GM12892 (cell line): Measurements from ENCODE around the gene GALNT2.

Experiments used
- POLR2A ChIP-seq: IDR thresholded peaks from 2 replicates; pipeline ENCODE4 v1.6.1; 2011; ENCODE audit warnings: low read depth, low read length, control low read depth
- POLR2AphosphoS5 ChIP-seq: IDR thresholded peaks from 2 replicates; pipeline ENCODE4 v1.6.1; 2011; ENCODE audit warnings: low read depth, low read length, control low read depth

- no peak for TF ChIP-seq POLR2AphosphoS5
- no peak for TF ChIP-seq POLR2A
Measured at GRCh38 chr1:230044729-230045128, 22.3 kb upstream of the GALNT2 start.
